ENCODE data around the gene GOLGA8B. TPM values are rescaled to one million over a fixed set of nuclear protein-coding genes. Genes with fewer than 3 reads are reported as not detected.
"Not testable (repeated sequence)": the region's sequence is repeated elsewhere in the genome, so short reads cannot be mapped to it uniquely, and the experiment has no call there.

GOLGA8B gene
- total RNA-seq, result 4.1 and 4.8 TPM in 2 replicates

- DNase-seq (ENCODE audit: low read depth in 2 of 2), result peak; percentile 50 to 62
Measured at GRCh38 chr15:34583399-34584329, at the start of gene GOLGA8B. TSS of gene GOLGA8B (minus strand) at chr15:34583651. CDS start at chr15:34535912, 47,739 bp downstream.

DNA sequence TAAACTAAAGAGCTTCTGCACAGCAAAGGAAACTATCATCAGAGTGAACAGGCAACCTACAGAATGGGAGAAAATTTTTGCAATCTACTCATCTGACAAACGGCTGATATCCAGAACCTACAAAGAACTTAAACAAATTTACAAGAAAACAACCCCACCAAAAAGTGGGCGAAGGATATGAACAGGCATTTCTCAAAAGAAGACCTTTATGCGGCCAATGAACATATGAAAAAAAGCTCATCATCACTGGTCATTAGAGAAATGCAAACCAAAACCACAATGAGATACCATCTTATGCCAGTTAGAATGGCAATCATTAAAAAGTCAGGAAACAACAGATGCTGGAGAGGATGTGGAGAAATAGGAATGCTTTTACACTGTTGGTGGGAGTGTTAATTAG, 49.7 kb upstream of the GOLGA8B start:
- DNase-seq (ENCODE audit: low read depth in 2 of 2), result not testable (repeated sequence)

- peak in 1 of 2 donors; percentile 39 for DNase-seq (ENCODE audit: low read depth in 2 of 2)
Measured at GRCh38 chr15:34628577-34629152, 45.2 kb upstream of the GOLGA8B start.

GRCh38 chr15:34625007-34625406, 41.6 kb upstream of the GOLGA8B start:
- DNase-seq (ENCODE audit: low read depth in 2 of 2), result peak in 1 of 2 donors; percentile 14

GRCh38 chr15:34621675-34622074, 38.2 kb upstream of the GOLGA8B start:
- peak; percentile 53 to 72 for DNase-seq (ENCODE audit: low read depth in 2 of 2)

- peak; percentile 75 to 85 for DNase-seq (ENCODE audit: low read depth in 2 of 2)
Measured at GRCh38 chr15:34620814-34621213, 37.4 kb upstream of the GOLGA8B start.

DNA sequence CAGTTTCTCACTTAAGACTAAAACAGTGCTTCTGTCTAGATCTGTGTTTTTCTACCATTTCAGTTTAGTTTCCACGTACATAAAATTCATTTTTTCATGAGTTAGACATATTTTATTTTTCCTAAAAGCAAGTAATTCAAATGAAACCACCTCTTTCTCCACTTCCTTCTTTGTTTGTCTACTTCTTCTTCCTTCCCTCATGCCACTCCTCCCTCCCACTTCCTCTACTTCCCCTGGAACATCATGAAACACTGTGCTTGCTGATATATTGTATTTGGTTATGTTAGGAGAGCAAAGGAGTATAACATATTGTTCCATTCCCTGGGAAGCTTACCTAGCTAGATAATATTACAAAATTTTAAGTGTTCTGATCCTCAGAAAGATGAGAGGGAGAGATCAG, 36.7 kb upstream of the GOLGA8B start:
- no peak for DNase-seq (ENCODE audit: low read depth in 2 of 2)

DNA sequence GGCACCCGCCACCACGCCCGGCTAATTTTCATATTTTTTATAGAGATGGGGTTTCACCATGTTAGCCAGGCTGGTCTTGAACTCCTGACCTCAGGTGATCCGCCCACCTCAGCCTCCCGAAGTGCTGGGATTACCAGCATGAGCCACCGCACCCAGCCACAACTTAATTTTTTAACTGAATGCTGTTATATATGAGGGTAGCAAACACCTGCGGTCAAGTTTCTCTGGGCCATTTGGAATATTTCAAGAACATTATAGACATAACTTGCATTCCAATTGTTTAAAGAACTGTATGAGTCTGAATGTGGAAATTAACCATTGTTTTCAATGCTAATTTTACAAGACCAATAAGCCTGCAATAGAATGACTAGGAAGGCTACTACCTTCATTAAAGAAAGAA, 35.7 kb upstream of the GOLGA8B start:
- DNase-seq (ENCODE audit: low read depth in 2 of 2), result no peak

DNA sequence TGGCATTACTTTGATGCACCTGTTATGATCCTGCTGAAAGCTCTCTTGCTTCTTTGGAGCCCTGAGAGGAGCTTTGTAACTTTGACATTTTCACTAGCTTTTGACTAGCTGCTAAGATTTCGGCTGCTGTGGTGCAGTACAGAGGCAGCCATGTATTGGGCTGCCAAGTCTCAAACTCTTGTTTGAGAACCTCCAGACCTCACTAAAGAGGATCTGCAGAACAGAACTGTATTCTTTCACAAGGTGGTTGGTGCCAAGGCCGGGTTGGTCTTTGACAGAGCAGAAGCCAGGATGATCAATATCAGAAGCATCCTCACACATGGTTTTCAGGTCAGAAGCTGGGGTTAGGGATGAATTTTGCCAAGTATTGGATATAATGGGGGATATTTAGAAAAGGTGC, 34.6 kb upstream of the GOLGA8B start:
- DNase-seq (ENCODE audit: low read depth in 2 of 2), result no peak

DNA sequence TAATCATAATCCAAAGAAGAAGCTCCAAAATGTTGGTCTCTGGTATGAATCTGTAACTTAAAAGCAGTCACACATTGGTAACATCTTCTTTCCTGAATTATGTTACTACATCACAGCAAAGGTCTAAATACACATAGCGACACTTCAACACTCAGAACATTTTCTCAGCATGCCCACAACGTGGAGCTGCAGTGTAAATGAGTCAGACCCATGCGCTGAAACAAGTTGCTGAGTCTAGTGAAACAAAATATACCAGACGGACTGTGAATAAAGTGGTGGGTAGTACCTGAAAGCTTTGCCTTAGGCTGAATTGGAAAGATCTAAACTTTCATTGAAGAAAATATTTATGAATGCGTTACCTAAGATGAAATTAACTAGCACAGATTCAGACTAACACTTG, 33.2 kb upstream of the GOLGA8B start:
- DNase-seq (ENCODE audit: low read depth in 2 of 2), result peak; percentile 55 to 66

- no peak for DNase-seq (ENCODE audit: low read depth in 2 of 2)
Measured at GRCh38 chr15:34613997-34614396, 30.5 kb upstream of the GOLGA8B start.

- DNase-seq (ENCODE audit: low read depth in 2 of 2), result no peak
Measured at GRCh38 chr15:34613301-34613700, 29.9 kb upstream of the GOLGA8B start.

GRCh38 chr15:34610354-34610753, 26.9 kb upstream of the GOLGA8B start:
- DNase-seq (ENCODE audit: low read depth in 2 of 2), result peak in 1 of 2 donors; percentile 23

- peak; percentile 41 to 56 for DNase-seq (ENCODE audit: low read depth in 2 of 2)
Measured at GRCh38 chr15:34609102-34610057, 25.9 kb upstream of the GOLGA8B start.

- no peak for DNase-seq (ENCODE audit: low read depth in 2 of 2)
Measured at GRCh38 chr15:34608517-34608916, 25.1 kb upstream of the GOLGA8B start.

- DNase-seq (ENCODE audit: low read depth in 2 of 2), result no peak
Measured at GRCh38 chr15:34607832-34608231, 24.4 kb upstream of the GOLGA8B start.

- no peak for DNase-seq (ENCODE audit: low read depth in 2 of 2)
Measured at GRCh38 chr15:34606545-34606944, 23.1 kb upstream of the GOLGA8B start.

DNA sequence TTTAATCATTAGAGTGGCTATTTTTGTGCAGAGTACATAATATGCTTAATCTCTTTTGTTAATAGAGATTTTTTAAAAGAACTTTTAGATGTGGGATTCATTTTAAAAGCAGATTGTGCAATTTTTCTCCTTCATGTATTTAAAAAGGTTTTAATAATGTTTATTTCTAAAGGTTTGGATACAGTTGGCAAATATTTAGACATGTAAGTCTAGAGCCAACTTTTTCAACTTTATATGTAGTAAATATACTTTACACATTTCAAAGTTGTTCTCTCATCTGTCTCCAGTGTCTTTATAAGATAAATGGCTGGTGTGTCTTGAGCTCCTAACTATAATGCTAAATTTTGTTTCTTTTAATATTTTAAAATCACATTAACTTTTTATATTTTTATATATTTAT, 22.7 kb upstream of the GOLGA8B start:
- no peak for DNase-seq (ENCODE audit: low read depth in 2 of 2)

DNA sequence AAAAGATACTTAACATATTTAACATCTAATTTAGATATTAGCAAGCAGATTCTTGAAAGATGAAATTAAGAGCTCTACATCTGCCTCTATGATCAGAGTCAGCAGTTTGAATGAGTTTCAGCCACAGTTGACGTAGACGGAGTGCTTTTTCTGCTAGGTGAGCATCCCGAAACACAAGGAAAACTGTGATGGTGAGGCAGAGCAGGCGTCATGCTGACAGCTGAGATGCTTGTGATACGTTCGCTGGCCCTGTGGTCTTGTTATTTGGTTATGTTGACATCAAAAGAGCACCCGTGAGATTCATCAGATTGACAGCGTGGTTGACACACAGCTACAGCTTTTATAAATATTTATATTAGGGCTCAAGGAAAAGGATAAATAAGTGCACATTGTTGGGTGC, 19.6 kb upstream of the GOLGA8B start:
- no peak for DNase-seq (ENCODE audit: low read depth in 2 of 2)

DNA sequence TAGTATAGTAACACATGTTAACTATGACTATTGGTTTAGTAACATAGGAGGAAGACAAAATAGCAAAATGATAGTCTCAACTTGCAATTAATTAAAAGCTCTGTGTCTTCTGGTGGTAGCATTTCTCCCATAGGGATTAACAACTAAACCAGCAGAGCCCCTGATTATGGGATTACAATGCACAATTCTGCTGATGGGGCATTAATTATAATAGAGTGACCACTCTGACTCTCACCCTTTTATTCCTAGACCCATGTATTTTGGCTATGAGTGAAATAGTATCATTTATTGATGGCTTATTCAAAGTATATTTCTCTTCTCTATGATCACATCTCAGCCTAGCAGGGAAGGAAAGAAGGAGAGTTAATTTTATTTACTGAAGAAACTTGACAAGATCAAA, 17.5 kb upstream of the GOLGA8B start:
- no peak for DNase-seq (ENCODE audit: low read depth in 2 of 2)

- DNase-seq (ENCODE audit: low read depth in 2 of 2), result no peak
Measured at GRCh38 chr15:34598799-34599585, 15.5 kb upstream of the GOLGA8B start.
